H7 (cell line): ENCODE measurements around the gene ASB15. TPM values are rescaled to one million over a fixed set of nuclear protein-coding genes. Genes with fewer than 3 reads are reported as not detected.
A peak's percentile ranks its signal among the peaks of the same experiment; 100 is the strongest.

Source experiments
- DNase-seq: peaks from one replicate; pipeline ENCODE4 v3.0.0; 2012
- H3K27me3 ChIP-seq: 2 replicates; pipeline ENCODE4 v1.6.0; 2011; ENCODE audit warnings: mild to moderate bottlenecking, low read length; ENCODE audit not compliant: control insufficient read depth, insufficient read depth
- H3K36me3 ChIP-seq: replicated peaks from 2 replicates; pipeline ENCODE4 v1.5.1; 2011; ENCODE audit warnings: low read length; ENCODE audit not compliant: control insufficient read depth, insufficient read depth
- H3K4me3 ChIP-seq: 2 replicates; pipeline ENCODE4 v1.5.1; 2011; ENCODE audit warnings: low read depth, mild to moderate bottlenecking, control low read depth, low read length, moderate library complexity; ENCODE audit not compliant: insufficient read depth
- total RNA-seq: library from RNA; depleted of rRNA; stranded (reverse); fragments of >200 nt; shearing (Covaris generic); gene quantifications from 2 replicates; pipeline ENCODE4 v1.2.3, GENCODE V29; 2014

The ASB15 gene
- total RNA-seq, 1 experiment from 2014 or later: not detected

GRCh38 chr7:123637203-123637602, 35.6 kb downstream of the ASB15 start:
- DNase-seq: peak; percentile 40
- no peaks in the 10 kb centered on the region for H3K27me3 ChIP-seq
- H3K4me3 ChIP-seq: no peak overlapping the region
- no peaks in the 10 kb centered on the region for H3K36me3 ChIP-seq

- DNase-seq: no peak
- no peak overlapping the region for H3K4me3 ChIP-seq
- H3K36me3 ChIP-seq: no peaks in the 10 kb centered on the region
- H3K27me3 ChIP-seq: no peaks in the 10 kb centered on the region
Measured at GRCh38 chr7:123637878-123638277, 36.3 kb downstream of the ASB15 start.

- Histone ChIP-seq H3K4me3 (no peak overlapping the region), H3K27me3 (no peaks in the 10 kb centered on the region), H3K36me3 (no peaks in the 10 kb centered on the region)
- no peak for DNase-seq
Measured at GRCh38 chr7:123639631-123640030, 38.0 kb downstream of the ASB15 start.

GRCh38 chr7:123640583-123640982, 39.0 kb downstream of the ASB15 start:
- Histone ChIP-seq H3K27me3 (no peaks in the 10 kb centered on the region), H3K36me3 (no peaks in the 10 kb centered on the region), H3K4me3 (no peak overlapping the region)
- DNase-seq: no peak

GRCh38 chr7:123641901-123642300, 40.3 kb downstream of the ASB15 start:
- H3K27me3 ChIP-seq: no peaks in the 10 kb centered on the region
- H3K36me3 ChIP-seq: no peaks in the 10 kb centered on the region
- no peak for DNase-seq
- H3K4me3 ChIP-seq: no peak overlapping the region

- peak; percentile 72 for DNase-seq
- no peaks in the 10 kb centered on the region for H3K27me3 ChIP-seq
- no peak overlapping the region for H3K4me3 ChIP-seq
Measured at GRCh38 chr7:123643495-123644441, 42.1 kb downstream of the ASB15 start.

GRCh38 chr7:123645516-123645915, 43.9 kb downstream of the ASB15 start:
- Histone ChIP-seq H3K4me3 (no peak overlapping the region), H3K36me3 (no peaks in the 10 kb centered on the region), H3K27me3 (no peaks in the 10 kb centered on the region)
- no peak for DNase-seq

More at GRCh38 chr7:123643495-123644441, 42.1 kb downstream of the ASB15 start:
- H3K36me3 ChIP-seq: no peaks in the 10 kb centered on the region

- DNase-seq: no peak
- H3K27me3 ChIP-seq: no peaks in the 10 kb centered on the region
- no peak overlapping the region for H3K4me3 ChIP-seq
- H3K36me3 ChIP-seq: no peaks in the 10 kb centered on the region
Measured at GRCh38 chr7:123647106-123647730, 45.6 kb downstream of the ASB15 start.

GRCh38 chr7:123649964-123650363, 48.3 kb downstream of the ASB15 start:
- Histone ChIP-seq H3K4me3 (no peak overlapping the region), H3K27me3 (no peaks in the 10 kb centered on the region), H3K36me3 (no peaks in the 10 kb centered on the region)
- no peak for DNase-seq

GRCh38 chr7:123650595-123650994, 49.0 kb downstream of the ASB15 start:
- Histone ChIP-seq H3K4me3 (no peak overlapping the region), H3K36me3 (no peaks in the 10 kb centered on the region), H3K27me3 (no peaks in the 10 kb centered on the region)
- DNase-seq: no peak

- Histone ChIP-seq H3K27me3 (no peaks in the 10 kb centered on the region), H3K36me3 (no peaks in the 10 kb centered on the region), H3K4me3 (no peak overlapping the region)
- DNase-seq: no peak
Measured at GRCh38 chr7:123652406-123652805, 50.8 kb downstream of the ASB15 start.

- Histone ChIP-seq H3K36me3 (no peaks in the 10 kb centered on the region), H3K4me3 (no peak overlapping the region), H3K27me3 (no peaks in the 10 kb centered on the region)
- DNase-seq: no peak
Measured at GRCh38 chr7:123653162-123653561, 51.5 kb downstream of the ASB15 start.

GRCh38 chr7:123655614-123656013, 54.0 kb downstream of the ASB15 start, which contains the start of gene LMOD2:
TSS of gene LMOD2 (plus strand) at chr7:123655866. CDS start at chr7:123655964, 98 bp downstream.
- no peaks in the 10 kb centered on the region for H3K27me3 ChIP-seq
- no peaks in the 10 kb centered on the region for H3K36me3 ChIP-seq
- DNase-seq: no peak
- no peak within 1 kb of the TSS for H3K4me3 ChIP-seq

GRCh38 chr7:123656544-123657303, 55.1 kb downstream of the ASB15 start:
- no peaks in the 10 kb centered on the region for H3K27me3 ChIP-seq
- H3K36me3 ChIP-seq: no peaks in the 10 kb centered on the region
- H3K4me3 ChIP-seq: no peak overlapping the region
- DNase-seq: no peak
